Kidney (tissue), 14 donors: ENCODE results near the gene RAD23A. TPM values are rescaled to one million over a fixed set of nuclear protein-coding genes. Genes with fewer than 3 reads are reported as not detected.

Source experiments
- DNase-seq, 5 donors: peaks; one replicate each; pipeline ENCODE4 v3.0.0-alpha.2; 2013 to 2020
- FAIRE-seq: peaks from 2 replicates; lab custom pipeline; 2012; peaks lifted over from hg19 to GRCh38; lab: Jason Lieb, UNC
- H3K27ac ChIP-seq, 2 donors: one replicate each; pipeline ENCODE4 v1.7.0; 2013; ENCODE audit warnings: low read depth in 2 of 2, low read length in 2 of 2, inconsistent platforms in 1 of 2
- H3K27me3 ChIP-seq: one replicate; pipeline ENCODE4 v1.7.1; 2013; ENCODE audit warnings: low read length, inconsistent platforms; ENCODE audit not compliant: control insufficient read depth, insufficient read depth
- H3K36me3 ChIP-seq, 3 donors: one replicate each; pipeline versions ENCODE4 v1.7.0 to v1.7.1; 2013; ENCODE audit warnings: low read length in 3 of 3, control low read depth in 1 of 3, inconsistent platforms in 1 of 3; ENCODE audit not compliant: insufficient read depth in 3 of 3, control insufficient read depth in 2 of 3
- H3K4me1 ChIP-seq, 3 donors: one replicate each; pipeline versions ENCODE4 v1.7.0 to v1.7.1; 2013; ENCODE audit warnings: low read length in 3 of 3, inconsistent platforms in 1 of 3, low read depth in 1 of 3; ENCODE audit not compliant: control insufficient read depth in 2 of 3, insufficient read depth in 2 of 3
- H3K4me3 ChIP-seq, 3 donors: one replicate each; pipeline versions ENCODE4 v1.7.0 to v1.8.1; 2013; ENCODE audit warnings: low read length in 3 of 3, control low read depth in 1 of 3, inconsistent platforms in 1 of 3
- H3K9ac ChIP-seq, 3 donors: one replicate each; pipeline versions ENCODE4 v1.7.0 to v1.7.1; 2013; ENCODE audit warnings: low read length in 3 of 3, control low read depth in 1 of 3, inconsistent platforms in 1 of 3
- H3K9me3 ChIP-seq, 3 donors: one replicate each; pipeline versions ENCODE4 v1.7.0 to v1.7.1; 2013; ENCODE audit warnings: low read length in 3 of 3, control low read depth in 1 of 3, inconsistent platforms in 1 of 3; ENCODE audit not compliant: control insufficient read depth in 2 of 3, insufficient read depth in 1 of 3
- CTCF ChIP-seq: IDR thresholded peaks from 3 replicates; pipeline ENCODE4 v1.5.1; 2012; ENCODE audit warnings: mild to moderate bottlenecking, moderate library complexity, borderline replicate concordance; ENCODE audit not compliant: insufficient read depth; ENCODE audit errors: extremely low read depth
- intact Hi-C: fragments of 100-400 bp; cut with DNase I; formaldehyde crosslinking; loops from one replicate; pipeline ENCODE4 v1.11.1; 2022
- polyA plus RNA-seq: library from polyadenylated mRNA; stranded (reverse); fragments of 350-450 nt; fragmentation: Illumina TruSeq; extraction: RNeasy Lipid Tissue Mini Kit (QIAGEN cat#74804); gene quantifications from one replicate; pipeline ENCODE4 v1.2.3, GENCODE V29; 2014; ENCODE audit warnings: low read depth, low replicate concordance; ENCODE audit not compliant: insufficient read depth
- total RNA-seq: library from RNA; stranded (reverse); fragmentation: NEBNext Ultra II Directional; extraction: Animal tissue kit (Norgen Biotek cat#: 25700); gene quantifications from one replicate; pipeline ENCODE4 v1.2.1, GENCODE V29; 2021
- donor health status: control.
- donor health status: control.
- donor health status: control.
- donor health status: control.
- donor health status: control.
- donor health status: DM: yes; HTN: yes; CAD: no.
- donor health status: Normal renal cell carcinoma (clear cell type).

The RAD23A gene
- total and polyA plus RNA-seq, 2 donors from 2014 or later, result 79.2 to 105 TPM

DNA sequence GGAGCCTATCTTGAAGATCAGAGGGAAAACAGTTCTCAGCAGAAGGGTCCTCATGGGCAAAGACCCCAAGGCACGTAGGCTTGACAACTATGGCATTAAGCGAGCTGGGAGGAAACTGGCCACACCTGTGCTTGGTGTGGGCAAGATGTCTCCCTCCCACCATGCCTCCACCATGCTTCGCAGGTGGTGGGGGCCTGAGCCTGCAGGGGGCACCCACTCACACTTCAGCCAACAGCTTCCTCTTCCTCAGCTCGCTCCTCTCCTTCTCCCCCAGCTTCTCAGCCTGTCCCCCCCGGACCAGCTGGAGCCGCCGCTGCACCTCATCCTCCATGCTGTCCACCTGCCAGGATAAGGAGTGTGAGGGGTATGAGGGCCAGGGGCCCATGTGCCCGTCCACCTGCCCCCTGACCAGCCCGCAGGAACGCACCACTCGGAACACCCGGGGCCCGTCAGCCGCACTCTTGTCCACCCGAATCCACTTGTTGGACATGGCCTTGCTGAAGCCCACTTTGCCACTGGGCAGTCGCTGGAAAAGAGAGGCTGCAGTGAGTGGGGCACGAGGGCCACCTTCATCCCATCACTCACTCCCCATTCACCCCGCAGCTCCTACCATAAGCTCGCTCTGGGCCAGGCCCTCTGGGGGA lies 15.5 kb upstream of the RAD23A start:
- TF ChIP-seq CTCF, result no peak
- H3K9ac ChIP-seq, result no peak overlapping the region
- H3K36me3 ChIP-seq, result peaks cover 6 to 17% (median 16%) of the 10 kb centered on the region in 3 donors
- no peak overlapping the region for H3K4me3 ChIP-seq
- FAIRE-seq (no peak), DNase-seq (peak in 1 of 5 donors; percentile 43)
- no peaks in the 10 kb centered on the region for H3K27me3 ChIP-seq
- H3K9me3 ChIP-seq, result no peaks in the 10 kb centered on the region
- H3K4me1 ChIP-seq, result peaks cover 0 to 11% (median 8%) of the 10 kb centered on the region in 3 donors
- intact Hi-C loops, result no loop called here
- no peak overlapping the region for H3K27ac ChIP-seq

- H3K4me3 ChIP-seq, result peak overlapping the region; percentile 83 to 91 (median 87)
- no peak overlapping the region for H3K27ac ChIP-seq
- peaks cover 2 to 10% (median 8%) of the 10 kb centered on the region in 3 donors for H3K36me3 ChIP-seq
- H3K4me1 ChIP-seq, result peaks cover 0 to 15% (median 11%) of the 10 kb centered on the region in 3 donors
- FAIRE-seq, result no peak
- no peaks in the 10 kb centered on the region for H3K27me3 ChIP-seq
- intact Hi-C loops, result no loop called here
- no peaks in the 10 kb centered on the region for H3K9me3 ChIP-seq
- peak overlapping the region; percentile 74 to 83 (median 83) for H3K9ac ChIP-seq
- DNase-seq, result peak in 1 of 5 donors; percentile 43
- no peak for TF ChIP-seq CTCF
Measured at GRCh38 chr19:12932392-12933286, 13.0 kb upstream of the RAD23A start.

DNA sequence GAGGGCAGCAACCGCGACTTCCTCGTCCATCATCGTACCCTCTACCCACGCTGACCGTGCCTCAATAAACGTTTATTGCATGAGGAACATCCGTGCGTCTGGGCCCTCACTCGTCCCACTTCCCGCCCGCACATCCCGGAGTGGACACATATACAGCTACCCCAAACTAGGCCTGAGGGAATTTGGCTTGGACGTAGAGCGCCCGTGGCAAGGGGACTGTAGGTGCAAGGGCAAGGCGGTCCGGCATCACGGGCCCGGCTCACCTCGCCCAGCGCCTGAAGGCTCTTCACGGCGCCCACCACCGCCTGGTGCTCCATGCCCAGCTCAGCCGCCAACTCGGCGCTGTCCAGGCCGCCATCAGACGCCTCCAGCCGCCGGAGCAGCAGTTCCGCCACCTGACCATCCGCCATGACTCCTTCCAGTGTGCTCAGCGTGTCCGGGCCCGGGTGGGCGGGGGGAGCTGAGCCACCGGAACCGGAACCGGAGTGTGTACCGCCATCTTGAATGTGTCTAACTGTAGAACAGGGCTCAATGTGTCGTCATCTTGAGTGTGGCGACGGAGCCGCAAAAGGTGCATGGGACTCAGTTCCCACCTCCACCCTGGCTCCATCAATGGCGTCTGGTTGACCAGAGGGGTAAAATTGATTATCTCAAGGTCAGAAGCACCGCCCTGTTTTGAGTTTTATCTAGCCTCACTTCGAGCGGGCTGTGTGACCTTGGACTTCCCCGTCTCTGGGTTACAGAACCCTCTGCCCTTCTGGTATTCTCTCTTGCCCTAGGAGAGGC lies 12.2 kb upstream of the RAD23A start, which contains the start of gene FARSA:
FARSA (minus strand) TSS at position 425 of the 786 bp plus-strand sequence; CDS start at position 410, 15 bp downstream.
- peak within 1 kb of the TSS; percentile 83 to 91 (median 87) for H3K4me3 ChIP-seq
- no peaks in the 10 kb centered on the region for H3K9me3 ChIP-seq
- peak within 1 kb of the TSS; percentile 76 to 81 for H3K27ac ChIP-seq
- peak within 1 kb of the TSS; percentile 74 to 83 (median 83) for H3K9ac ChIP-seq
- H3K27me3 ChIP-seq, result no peaks in the 10 kb centered on the region
- peaks cover 2 to 10% (median 6%) of the 10 kb centered on the region in 3 donors for H3K36me3 ChIP-seq
- intact Hi-C loops, result no loop called here
- TF ChIP-seq CTCF, result no peak
- peaks cover 0 to 17% (median 15%) of the 10 kb centered on the region in 3 donors for H3K4me1 ChIP-seq
- DNase-seq, result peak; percentile 95 to 97 (median 96)
- no peak for FAIRE-seq
